Gastrocnemius medialis (tissue), 4 donors: ENCODE data around the gene PDGFD. TPM values are rescaled to one million over a fixed set of nuclear protein-coding genes. Genes with fewer than 3 reads are reported as not detected.

Experiments used
- ATAC-seq, 2 donors: fragments of 150-250 bp; one replicate each; pipeline ENCODE4 v1.9.1; 2016
- DNase-seq, 2 donors: peaks; one replicate each; pipeline ENCODE4 v3.0.0-alpha.2; 2019
- H3K27ac ChIP-seq, 4 donors: fragments of 200-600 bp; sonication (generic); 1 replicate in 1 of 4; 2 replicates in 3 of 4; pipeline ENCODE4 v1.5.1; 2016 to 2018; ENCODE audit warnings: mild to moderate bottlenecking in 2 of 4, moderate library complexity in 1 of 4
- H3K27me3 ChIP-seq, 3 donors: fragments of 200-600 bp; sonication (generic) in 2 of 3; 1 replicate in 1 of 3; 2 replicates in 2 of 3; pipeline versions ENCODE4 v1.5.1 to v1.6.0; 2016 to 2019; ENCODE audit warnings: mild to moderate bottlenecking in 1 of 3, moderate library complexity in 1 of 3
- H3K36me3 ChIP-seq, 2 donors: fragments of 200-600 bp; sonication (generic) in 1 of 2; one replicate each; pipeline ENCODE4 v1.5.1; 2017 to 2018
- H3K4me1 ChIP-seq, 2 donors: fragments of 200-600 bp; sonication (generic) in 1 of 2; one replicate each; pipeline ENCODE4 v1.5.1; 2016 to 2017; ENCODE audit warnings: mild to moderate bottlenecking in 2 of 2
- H3K4me3 ChIP-seq, 4 donors: fragments of 200-600 bp; sonication (generic) in 3 of 4; 1 replicate in 1 of 4; 2 replicates in 3 of 4; pipeline ENCODE4 v1.5.1; 2016 to 2019; ENCODE audit warnings: mild to moderate bottlenecking in 2 of 4
- H3K9me3 ChIP-seq, 3 donors: fragments of 200-600 bp; sonication (generic) in 2 of 3; 1 replicate in 1 of 3; 2 replicates in 2 of 3; pipeline ENCODE4 v1.5.1; 2016 to 2019
- CTCF ChIP-seq, 5 experiments: fragments of 450-650 bp in 3 of 5; fragments of 200-600 bp in 2 of 5; sonication (generic) in 2 of 5; IDR thresholded peaks in 4 of 5; conservative IDR thresholded peaks in 1 of 5; 1 replicate in 4 of 5; 2 replicates in 1 of 5; pipeline ENCODE4 v1.5.1; 2016 to 2019; ENCODE audit warnings: antibody characterized with exemption in 5 of 5, mild to moderate bottlenecking in 3 of 5, moderate library complexity in 3 of 5
- POLR2A ChIP-seq, 2 donors: fragments of 450-650 bp; IDR thresholded peaks; one replicate each; pipeline ENCODE4 v1.6.1; 2017; ENCODE audit warnings: antibody characterized with exemption in 2 of 2, mild to moderate bottlenecking in 2 of 2, moderate library complexity in 2 of 2
- in situ Hi-C, 4 donors: fragments of 200-750 bp; cut with MboI; loops; one replicate each; pipeline versions ENCODE4 v1.15.0 to v1.8.0; 2017; ENCODE audit warnings: low sequenced_read_pairs in 4 of 4
- intact Hi-C: fragments of 100-400 bp; cut with DNase I; formaldehyde crosslinking; loops from one replicate; pipeline ENCODE4 v1.15.1; 2023; ENCODE audit warnings: low total_unique reads
- total RNA-seq, 4 donors: library from RNA; depleted of rRNA; stranded (reverse); fragments of >200 nt; gene quantifications; one replicate each; pipeline versions ENCODE4 v1.1.0 to v1.2.3, GENCODE V29; 2016

PDGFD gene
- total RNA-seq, 4 donors from 2014 or later = 2.2 to 4.0 (median 2.9) TPM

GRCh38 chr11:103998826-103999508, 165.0 kb downstream of the PDGFD start:
- TF ChIP-seq POLR2A (IDR thresholded peaks at IDR 0.05) (no peak), CTCF (IDR thresholded peaks at IDR 0.05 in 4 of 5, conservative IDR thresholded peaks at IDR 0.05 in 1 of 5) (no peak)
- no peak overlapping the region for H3K27ac ChIP-seq

GRCh38 chr11:103997082-103997481, 166.9 kb downstream of the PDGFD start:
- DNase-seq (no peak), ATAC-seq (no peak)
- in situ Hi-C loops = no loop called here
- intact Hi-C loops = no loop called here
- Histone ChIP-seq H3K27ac (no peak overlapping the region), H3K36me3 (no peaks in the 10 kb centered on the region), H3K4me1 (no peaks in the 10 kb centered on the region), H3K4me3 (no peak overlapping the region), H3K27me3 (no peaks in the 10 kb centered on the region), H3K9me3 (no peaks in the 10 kb centered on the region)
- TF ChIP-seq POLR2A (IDR thresholded peaks at IDR 0.05) = no peak
- TF ChIP-seq CTCF (IDR thresholded peaks at IDR 0.05 in 4 of 5, conservative IDR thresholded peaks at IDR 0.05 in 1 of 5) = no peak

More at GRCh38 chr11:103998826-103999508, 165.0 kb downstream of the PDGFD start:
- Histone ChIP-seq H3K4me3 (no peak overlapping the region), H3K9me3 (no peaks in the 10 kb centered on the region), H3K4me1 (no peaks in the 10 kb centered on the region), H3K36me3 (no peaks in the 10 kb centered on the region), H3K27me3 (no peaks in the 10 kb centered on the region)
- DNase-seq (no peak), ATAC-seq (no peak)
- in situ Hi-C loops (no loop called here), intact Hi-C loops (no loop called here)

- H3K4me1 ChIP-seq = no peaks in the 10 kb centered on the region
- H3K9me3 ChIP-seq = no peaks in the 10 kb centered on the region
- no peak overlapping the region for H3K4me3 ChIP-seq
- no peak overlapping the region for H3K27ac ChIP-seq
- ATAC-seq (no peak), DNase-seq (no peak)
- in situ Hi-C loops (no loop called here), intact Hi-C loops (no loop called here)
- no peaks in the 10 kb centered on the region for H3K27me3 ChIP-seq
- TF ChIP-seq POLR2A (IDR thresholded peaks at IDR 0.05) (no peak), CTCF (IDR thresholded peaks at IDR 0.05 in 4 of 5, conservative IDR thresholded peaks at IDR 0.05 in 1 of 5) (no peak)
- H3K36me3 ChIP-seq = no peaks in the 10 kb centered on the region
Observed at GRCh38 chr11:103995896-103996295, 168.1 kb downstream of the PDGFD start.

GRCh38 chr11:103994518-103994917, 169.4 kb downstream of the PDGFD start:
- Histone ChIP-seq H3K27me3 (no peaks in the 10 kb centered on the region), H3K27ac (no peak overlapping the region), H3K4me3 (no peak overlapping the region), H3K9me3 (no peaks in the 10 kb centered on the region), H3K4me1 (no peaks in the 10 kb centered on the region), H3K36me3 (no peaks in the 10 kb centered on the region)
- in situ Hi-C loops (no loop called here), intact Hi-C loops (no loop called here)
- no peak for ATAC-seq
- no peak for DNase-seq
- TF ChIP-seq POLR2A (IDR thresholded peaks at IDR 0.05) (no peak), CTCF (IDR thresholded peaks at IDR 0.05 in 4 of 5, conservative IDR thresholded peaks at IDR 0.05 in 1 of 5) (no peak)

GRCh38 chr11:103994094-103994493, 169.9 kb downstream of the PDGFD start:
- H3K27ac ChIP-seq = no peak overlapping the region
- H3K36me3 ChIP-seq = no peaks in the 10 kb centered on the region
- no peak for TF ChIP-seq CTCF (IDR thresholded peaks at IDR 0.05 in 4 of 5, conservative IDR thresholded peaks at IDR 0.05 in 1 of 5)
- TF ChIP-seq POLR2A (IDR thresholded peaks at IDR 0.05) = no peak
- intact Hi-C loops (no loop called here), in situ Hi-C loops (no loop called here)
- H3K4me3 ChIP-seq = no peak overlapping the region
- DNase-seq = no peak
- H3K9me3 ChIP-seq = no peaks in the 10 kb centered on the region
- no peaks in the 10 kb centered on the region for H3K27me3 ChIP-seq
- H3K4me1 ChIP-seq = no peaks in the 10 kb centered on the region
- no peak for ATAC-seq
